ENCODE results near the gene RBM23. TPM values are rescaled to one million over a fixed set of nuclear protein-coding genes. Genes with fewer than 3 reads are reported as not detected.

Gene RBM23
- total RNA-seq, 4 donors from 2014 or later: 48.7 to 127 (median 85.9) TPM

DNA sequence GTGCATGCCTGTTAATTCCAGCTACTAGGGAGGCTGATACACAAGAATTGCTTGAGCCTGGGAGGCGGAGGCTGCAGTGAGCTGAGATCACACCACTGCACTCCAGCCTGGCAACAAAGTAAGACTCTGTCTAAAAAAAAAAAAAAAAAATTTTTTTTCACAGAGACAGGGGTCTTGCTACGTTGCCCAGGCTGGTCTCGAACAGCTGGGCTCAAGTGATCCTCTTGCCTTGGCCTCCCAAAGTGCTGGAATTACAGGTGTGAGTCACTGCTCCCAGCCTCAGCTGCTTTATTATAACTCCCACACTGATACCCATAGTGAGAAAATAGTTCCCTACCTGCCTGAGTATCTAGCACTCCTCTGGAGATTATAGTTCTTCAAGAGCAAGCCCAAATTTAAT, 26.7 kb upstream of the RBM23 start:
- DNase-seq (ENCODE audit: low spot score): no peak
- TF ChIP-seq, protein P1, sequence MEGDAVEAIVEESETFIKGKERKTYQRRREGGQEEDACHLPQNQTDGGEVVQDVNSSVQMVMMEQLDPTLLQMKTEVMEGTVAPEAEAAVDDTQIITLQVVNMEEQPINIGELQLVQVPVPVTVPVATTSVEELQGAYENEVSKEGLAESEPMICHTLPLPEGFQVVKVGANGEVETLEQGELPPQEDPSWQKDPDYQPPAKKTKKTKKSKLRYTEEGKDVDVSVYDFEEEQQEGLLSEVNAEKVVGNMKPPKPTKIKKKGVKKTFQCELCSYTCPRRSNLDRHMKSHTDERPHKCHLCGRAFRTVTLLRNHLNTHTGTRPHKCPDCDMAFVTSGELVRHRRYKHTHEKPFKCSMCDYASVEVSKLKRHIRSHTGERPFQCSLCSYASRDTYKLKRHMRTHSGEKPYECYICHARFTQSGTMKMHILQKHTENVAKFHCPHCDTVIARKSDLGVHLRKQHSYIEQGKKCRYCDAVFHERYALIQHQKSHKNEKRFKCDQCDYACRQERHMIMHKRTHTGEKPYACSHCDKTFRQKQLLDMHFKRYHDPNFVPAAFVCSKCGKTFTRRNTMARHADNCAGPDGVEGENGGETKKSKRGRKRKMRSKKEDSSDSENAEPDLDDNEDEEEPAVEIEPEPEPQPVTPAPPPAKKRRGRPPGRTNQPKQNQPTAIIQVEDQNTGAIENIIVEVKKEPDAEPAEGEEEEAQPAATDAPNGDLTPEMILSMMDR (IDR thresholded peaks at IDR 0.05): no peak
- no peak for ATAC-seq (ENCODE audit: low FRiP score)

DNA sequence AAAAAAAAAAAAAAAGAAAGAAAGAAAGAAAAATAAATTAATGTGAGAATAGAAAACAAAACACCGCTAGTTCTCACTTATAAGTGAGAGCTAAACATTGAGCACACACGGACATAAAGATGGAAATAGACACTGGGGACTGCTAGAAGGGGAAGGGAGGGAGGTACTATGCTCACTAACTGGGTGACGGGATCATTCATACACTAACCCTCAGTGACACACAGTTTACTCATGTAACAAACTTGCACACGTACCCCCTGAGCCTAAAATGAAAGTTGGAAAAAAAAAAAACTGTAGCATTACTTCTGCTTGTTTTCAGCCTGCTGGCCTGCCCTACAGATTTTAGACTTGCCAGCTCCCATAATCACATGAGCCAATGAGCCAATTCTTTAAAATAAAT, 20.7 kb upstream of the RBM23 start:
- DNase-seq (ENCODE audit: low spot score): no peak
- TF ChIP-seq, protein P1 (IDR thresholded peaks at IDR 0.05): no peak
- ATAC-seq (ENCODE audit: low FRiP score): no peak

DNA sequence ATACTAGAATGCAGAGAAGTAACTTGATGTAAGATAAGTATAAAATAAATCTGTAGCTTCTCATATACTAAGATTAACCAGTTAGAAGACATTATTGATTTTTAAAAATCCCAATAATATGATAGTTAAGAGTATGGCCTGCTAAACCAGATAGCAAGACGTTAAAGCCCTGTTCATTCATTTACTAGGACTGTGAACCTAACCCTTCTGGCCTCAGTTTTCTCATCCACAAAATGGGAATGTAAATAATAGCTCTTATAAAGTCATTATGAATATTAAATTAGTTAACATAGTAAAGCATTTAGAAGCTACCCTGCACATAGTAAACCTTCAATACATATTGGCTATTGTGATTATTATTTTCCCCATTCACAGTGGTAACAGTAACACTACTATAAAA, 16.2 kb upstream of the RBM23 start:
- ATAC-seq (ENCODE audit: low FRiP score): no peak
- no peak for DNase-seq (ENCODE audit: low spot score)
- TF ChIP-seq, protein P1 (IDR thresholded peaks at IDR 0.05): no peak

DNA sequence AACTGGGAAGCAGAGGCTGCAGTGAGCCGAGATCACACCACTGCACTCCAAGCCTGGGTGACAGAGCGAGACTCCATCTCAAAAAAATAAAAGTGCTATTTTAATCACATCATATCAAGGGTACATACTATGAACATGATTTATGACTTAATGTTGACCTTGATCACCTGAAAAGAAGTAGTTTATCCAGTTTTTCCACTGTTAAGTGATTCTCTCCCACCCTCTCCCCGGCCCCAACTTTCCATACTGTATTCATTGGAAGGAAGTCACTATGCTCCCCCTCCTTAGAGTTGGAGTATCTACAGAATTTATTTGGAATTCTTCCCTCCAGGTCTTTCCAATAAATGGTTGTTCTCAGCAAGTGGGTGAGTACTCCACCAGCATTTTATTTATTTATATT, 13.2 kb upstream of the RBM23 start:
- DNase-seq (ENCODE audit: low spot score) (no peak), ATAC-seq (ENCODE audit: low FRiP score) (no peak)
- TF ChIP-seq, protein P1 (IDR thresholded peaks at IDR 0.05): no peak

DNA sequence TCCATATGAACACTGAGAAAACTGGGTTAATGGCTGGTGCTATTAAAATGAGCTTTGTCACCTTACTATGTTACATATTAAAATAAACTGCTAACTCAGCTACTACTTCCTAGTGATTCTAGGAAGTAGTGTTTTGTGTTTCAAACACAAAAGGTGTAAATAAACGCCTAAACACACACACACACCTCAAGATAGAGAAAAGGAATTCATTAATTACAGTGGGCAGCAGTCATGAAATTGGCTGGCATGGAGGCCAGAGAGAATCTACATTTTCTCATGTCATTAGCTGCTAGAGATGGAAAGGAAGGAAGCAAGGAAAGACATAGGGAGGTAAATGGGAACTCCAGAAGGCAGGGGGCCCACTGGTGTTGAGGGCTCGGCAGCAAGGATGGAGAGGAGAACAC, 11.0 kb upstream of the RBM23 start:
- ATAC-seq (ENCODE audit: low FRiP score) (peak; percentile 3), DNase-seq (ENCODE audit: low spot score) (no peak)
- TF ChIP-seq, protein P1 (IDR thresholded peaks at IDR 0.05): no peak

DNA sequence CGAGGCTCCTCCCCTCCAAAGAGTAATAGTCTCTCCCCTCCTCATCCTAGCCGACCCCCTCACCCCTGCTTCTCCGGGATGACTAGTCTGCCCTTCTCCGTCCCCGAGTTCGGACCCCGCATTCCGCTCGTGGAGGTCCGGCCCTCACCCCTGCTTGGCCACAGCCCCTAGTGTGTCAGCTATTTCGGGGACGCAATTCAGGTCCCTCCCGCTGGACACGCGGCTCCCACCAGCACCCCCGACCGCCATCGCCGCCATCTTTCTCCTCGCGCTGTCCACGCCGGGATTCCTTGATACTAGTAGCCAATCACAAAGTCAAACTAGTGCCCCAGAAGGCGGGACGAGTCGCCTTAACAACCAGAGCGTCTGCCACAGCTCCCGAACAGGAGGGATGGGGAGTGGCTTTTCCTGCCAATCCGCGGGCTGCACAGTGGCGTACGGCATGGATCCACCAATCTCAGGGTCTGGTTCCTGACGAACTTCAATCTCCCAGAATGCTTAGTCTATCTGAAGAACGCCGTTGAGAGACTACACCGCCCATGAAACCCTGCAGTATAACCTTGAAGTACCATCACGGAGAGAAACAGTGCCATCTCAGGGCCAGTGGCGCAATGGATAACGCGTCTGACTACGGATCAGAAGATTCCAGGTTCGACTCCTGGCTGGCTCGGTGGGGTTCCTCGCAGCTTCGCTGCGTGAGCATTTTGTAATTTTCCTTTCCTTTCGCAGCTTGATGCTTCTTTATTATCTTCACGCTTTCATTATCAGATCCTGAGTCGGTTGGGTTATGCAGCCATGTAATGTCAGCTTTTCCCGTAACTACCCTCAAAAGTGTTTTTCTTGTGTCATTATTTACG, 10.4 kb upstream of the RBM23 start, which contains the start of gene PRMT5:
TSS of gene PRMT5 (minus strand) at position 273 of the 857 bp plus-strand sequence. CDS start at position 258, 15 bp downstream.
- TF ChIP-seq, protein P1 (IDR thresholded peaks at IDR 0.05): no peak
- ATAC-seq (ENCODE audit: low FRiP score): peak; percentile 99
- peak; percentile 94 for DNase-seq (ENCODE audit: low spot score)
